DND-41 (cell line): Measurements from ENCODE around the gene ARHGAP9.

ENCODE experiments used
- CTCF ChIP-seq: IDR thresholded peaks from 2 replicates; pipeline ENCODE4 v1.5.1; 2012; ENCODE audit warnings: borderline replicate concordance, low read length, moderate library complexity, mild to moderate bottlenecking; ENCODE audit not compliant: poor library complexity, severe bottlenecking; ENCODE audit errors: extremely low read depth
- EZH2 ChIP-seq: IDR thresholded peaks from 3 replicates; pipeline ENCODE4 v1.6.1; 2012; ENCODE audit warnings: borderline replicate concordance, low read depth, mild to moderate bottlenecking, moderate library complexity, low read length, inconsistent platforms; ENCODE audit not compliant: severe bottlenecking

- TF ChIP-seq EZH2 = no peak
- TF ChIP-seq CTCF = no peak
Measured at GRCh38 chr12:57438400-57438799, 41.3 kb downstream of the ARHGAP9 start.
